GM12892 (cell line): Measurements from ENCODE around the gene APBB2.
"Not testable (repeated sequence)": the region's sequence is repeated elsewhere in the genome, so short reads cannot be mapped to it uniquely, and the experiment has no call there.

Experiments used
- DNase-seq: peaks from one replicate; pipeline ENCODE4 v3.0.0; 2011; ENCODE audit not compliant: insufficient read length
- FAIRE-seq: peaks from 2 replicates; lab custom pipeline; 2011; peaks lifted over from hg19 to GRCh38; lab: Jason Lieb, UNC
- POLR2A ChIP-seq: IDR thresholded peaks from 2 replicates; pipeline ENCODE4 v1.6.1; 2011; ENCODE audit warnings: low read depth, low read length, control low read depth
- POLR2AphosphoS5 ChIP-seq: IDR thresholded peaks from 2 replicates; pipeline ENCODE4 v1.6.1; 2011; ENCODE audit warnings: low read depth, low read length, control low read depth
- TAF1 ChIP-seq: IDR thresholded peaks from 2 replicates; pipeline ENCODE4 v1.6.1; 2011; ENCODE audit warnings: low read depth, mild to moderate bottlenecking, control low read depth, low read length, borderline replicate concordance

Gene APBB2

DNA sequence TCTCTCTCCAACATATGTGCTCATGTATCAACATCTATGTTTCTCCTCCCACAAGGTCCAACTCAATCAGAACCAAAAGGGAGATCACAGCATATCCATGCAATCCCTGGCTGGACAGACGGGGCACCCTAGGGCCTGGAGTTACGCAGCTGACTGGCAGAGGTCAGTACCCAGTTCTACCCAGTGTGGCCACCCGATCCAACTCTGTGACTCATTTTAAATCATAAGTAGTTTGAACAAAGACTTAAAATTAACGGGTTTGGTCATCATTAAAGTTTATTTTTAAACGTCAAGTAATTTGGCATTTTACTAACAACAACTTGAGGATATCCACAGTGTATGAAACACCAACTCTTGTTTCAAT is 59.5 kb downstream of the APBB2 start:
- no peak for TF ChIP-seq TAF1
- TF ChIP-seq POLR2A = no peak
- TF ChIP-seq POLR2AphosphoS5 = no peak
- DNase-seq (no peak), FAIRE-seq (no peak)

DNA sequence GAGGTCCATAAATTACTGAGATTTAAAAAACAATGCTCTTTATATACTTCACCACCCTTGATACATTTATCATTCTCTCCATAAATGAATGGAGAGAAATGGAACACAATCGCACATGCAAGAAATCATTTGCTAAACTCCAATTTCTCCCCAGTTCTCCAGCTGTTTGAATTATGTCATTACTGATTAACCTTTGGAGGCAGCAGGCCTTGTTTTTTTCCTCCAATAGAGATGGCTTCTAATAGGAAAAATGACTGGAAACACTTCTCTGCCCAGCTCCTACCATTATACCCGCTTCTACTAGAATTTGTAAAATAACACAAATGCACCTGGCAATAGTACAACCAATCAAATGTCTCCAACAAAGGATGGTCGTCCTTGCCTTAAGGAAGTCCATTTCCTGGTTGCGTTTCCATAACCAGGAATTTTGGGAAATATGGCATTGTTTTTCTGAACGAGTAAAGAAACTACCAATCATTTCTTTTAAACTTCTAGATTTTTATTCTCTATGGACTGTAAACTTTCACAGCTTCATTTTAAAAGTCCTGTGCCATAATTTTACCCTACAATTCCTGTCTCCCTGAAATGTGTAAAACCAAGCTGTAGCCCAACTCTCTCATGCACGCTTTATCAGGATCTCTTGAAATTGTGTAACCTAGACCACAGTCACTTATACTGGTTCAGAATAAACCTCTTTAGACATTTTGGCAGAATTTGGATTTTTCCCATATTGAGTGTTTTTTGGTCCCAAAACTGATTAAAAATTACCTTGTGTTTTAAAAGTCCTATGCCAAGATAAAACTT is 60.1 kb downstream of the APBB2 start:
- DNase-seq = no peak
- TF ChIP-seq TAF1 (no peak), POLR2AphosphoS5 (no peak), POLR2A (no peak)
- FAIRE-seq = no peak

DNA sequence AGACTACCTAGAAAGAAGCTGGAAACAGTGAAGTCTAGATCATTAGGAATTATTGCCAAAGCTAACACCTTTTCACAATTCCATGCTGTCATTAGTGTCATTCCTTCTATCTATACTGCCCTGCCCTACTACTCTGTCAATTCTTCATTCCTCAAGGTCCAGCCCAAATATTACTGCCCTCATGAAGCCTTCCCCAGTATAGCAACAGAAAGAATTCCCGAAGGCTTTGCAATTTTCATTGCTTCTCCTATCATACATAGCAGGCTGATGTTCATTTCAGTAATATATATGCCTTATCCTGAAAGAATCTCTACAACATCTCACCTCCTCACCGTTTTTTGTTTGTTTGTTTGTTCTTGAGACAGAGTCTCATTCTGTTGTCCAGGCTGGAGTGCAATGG is 63.9 kb downstream of the APBB2 start:
- TF ChIP-seq POLR2A = no peak
- TF ChIP-seq POLR2AphosphoS5 = no peak
- TF ChIP-seq TAF1 = no peak
- DNase-seq = no peak
- no peak for FAIRE-seq

DNA sequence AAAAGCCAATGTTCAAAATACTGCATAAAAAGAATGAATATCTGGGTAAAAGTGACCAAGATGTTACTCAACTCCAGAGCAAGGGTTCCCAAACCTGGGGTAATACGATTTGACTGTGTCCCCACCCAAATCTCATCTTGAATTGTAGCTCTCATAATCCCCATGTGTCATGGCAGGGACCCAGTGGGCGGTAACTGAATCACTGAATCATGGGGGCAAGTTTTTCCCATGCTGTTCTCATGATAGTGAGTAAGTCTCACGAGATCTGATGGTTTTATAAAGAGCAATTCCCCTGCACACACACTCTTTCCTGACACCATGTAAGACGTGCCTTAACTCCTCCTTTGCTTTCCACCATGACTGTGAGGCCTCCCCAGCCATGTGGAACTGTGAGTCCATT is 64.8 kb downstream of the APBB2 start:
- not testable (repeated sequence) for DNase-seq, FAIRE-seq

DNA sequence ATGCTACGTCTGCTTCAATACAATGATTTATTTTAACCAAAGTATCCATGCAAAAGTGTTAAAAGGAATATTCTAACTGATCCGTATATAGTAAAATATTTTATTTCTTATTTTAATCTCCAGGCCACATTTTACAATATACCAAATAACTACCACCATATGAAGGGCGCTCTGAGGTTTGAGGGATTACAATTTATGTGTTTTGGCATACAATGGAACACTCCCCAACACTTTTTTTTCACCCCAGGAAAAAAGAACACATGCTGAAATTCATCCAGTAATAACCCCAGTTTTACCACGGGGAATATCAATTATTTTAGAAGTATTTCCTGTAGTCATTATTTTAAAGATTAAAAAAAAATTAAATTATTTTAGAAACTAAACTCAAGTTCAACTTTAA is 65.4 kb downstream of the APBB2 start:
- no peak for FAIRE-seq
- DNase-seq = no peak
- TF ChIP-seq TAF1 = no peak
- TF ChIP-seq POLR2AphosphoS5 = no peak
- TF ChIP-seq POLR2A = no peak

DNA sequence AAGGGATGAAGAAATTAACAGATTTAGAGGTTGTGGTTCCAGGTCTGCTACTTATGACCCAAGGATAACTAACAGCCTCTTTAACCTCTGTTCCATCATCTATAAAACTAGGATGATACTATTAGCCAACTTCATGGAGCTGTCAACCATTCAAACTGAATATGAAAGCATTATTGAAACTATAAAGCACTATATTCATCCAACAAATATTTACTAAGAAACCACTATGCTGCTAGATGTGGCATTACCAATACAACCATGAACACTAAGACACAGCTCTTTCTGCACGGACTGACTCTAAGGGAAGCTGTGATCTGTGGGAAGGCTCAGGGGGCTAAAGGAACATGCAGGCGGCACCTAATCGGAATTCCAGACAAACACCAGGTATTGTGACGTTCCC is 66.0 kb downstream of the APBB2 start:
- TF ChIP-seq POLR2A (no peak), TAF1 (no peak), POLR2AphosphoS5 (no peak)
- DNase-seq (no peak), FAIRE-seq (no peak)

DNA sequence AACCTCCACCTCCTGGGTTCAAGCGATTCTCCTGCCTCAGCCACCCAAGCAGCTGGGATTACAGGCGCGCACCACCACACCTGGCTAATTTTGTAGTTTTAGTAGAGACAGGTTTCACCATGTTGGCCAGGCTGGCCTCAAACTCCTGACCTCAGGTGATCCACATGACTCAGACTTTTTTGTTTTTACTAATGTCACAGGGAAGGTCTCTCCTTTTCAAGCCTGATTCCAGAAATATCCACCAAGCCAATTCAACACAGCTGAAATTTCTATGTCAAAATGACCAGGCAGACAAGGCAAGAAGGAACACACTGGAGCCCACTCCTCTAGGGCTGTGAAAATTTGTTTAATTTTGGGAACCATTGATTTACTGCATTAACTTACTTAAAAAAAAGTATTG is 66.8 kb downstream of the APBB2 start:
- FAIRE-seq = not testable (repeated sequence)

DNA sequence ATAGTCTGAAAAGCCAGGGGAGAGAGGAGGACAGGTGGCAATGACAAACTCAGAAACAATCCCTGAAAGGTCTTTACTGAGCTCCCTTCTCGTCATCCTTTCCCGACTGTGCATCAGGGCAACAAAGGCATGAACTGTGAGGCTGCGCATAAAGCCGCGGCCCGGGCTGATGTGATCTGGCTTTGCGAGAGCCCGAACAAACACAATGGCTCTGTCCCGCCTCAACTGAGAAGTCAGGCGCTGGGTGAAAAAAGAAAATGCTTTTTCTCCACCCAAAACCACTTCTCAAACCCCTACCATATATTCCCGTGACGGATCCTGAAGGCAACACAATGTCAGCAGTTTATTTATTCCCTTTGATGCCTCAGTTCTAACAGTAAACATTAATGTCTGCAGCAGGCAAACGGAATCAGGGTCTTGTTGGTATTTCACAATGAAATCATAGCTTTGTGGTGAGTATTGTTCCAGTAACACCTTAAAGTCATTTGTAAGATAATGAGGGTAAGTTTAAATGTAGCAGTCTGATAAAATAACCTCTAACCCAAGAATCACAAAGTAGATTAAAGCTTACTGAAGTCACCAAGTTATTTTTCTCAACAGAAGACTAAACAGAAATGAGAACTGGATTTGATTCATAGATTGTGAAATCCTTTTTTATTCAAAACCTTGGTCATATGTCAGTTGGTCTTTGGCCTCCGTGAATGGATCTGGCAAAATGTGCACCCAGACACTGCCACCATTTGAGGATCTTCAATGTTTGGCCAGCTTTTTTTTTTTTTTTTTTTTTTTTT is 67.4 kb downstream of the APBB2 start:
- FAIRE-seq (no peak), DNase-seq (no peak)
- no peak for TF ChIP-seq TAF1

More for the DNA sequence above, 66.8 kb downstream of the APBB2 start:
- DNase-seq = not testable (repeated sequence)

DNA sequence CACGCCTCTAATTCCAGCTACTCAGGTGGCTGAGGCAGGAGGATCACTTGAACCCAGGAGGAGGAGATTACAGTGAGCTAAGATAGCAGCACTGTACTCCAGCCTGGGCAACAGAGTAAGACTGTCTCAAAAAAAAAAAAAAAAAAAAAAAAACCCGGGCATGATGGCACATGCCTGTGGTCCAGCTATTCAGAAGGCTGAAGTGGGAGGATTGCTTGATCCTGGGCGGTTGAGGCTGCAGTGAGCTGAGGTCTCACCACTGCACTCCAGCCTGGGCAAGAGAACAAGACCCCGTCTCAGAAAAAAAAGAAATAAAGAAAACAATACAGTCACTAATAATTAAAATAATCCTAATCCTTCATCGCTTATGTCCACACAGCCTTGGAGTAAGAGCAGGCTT is 68.1 kb downstream of the APBB2 start:
- DNase-seq (no peak), FAIRE-seq (no peak)
- TF ChIP-seq POLR2AphosphoS5 (no peak), TAF1 (no peak), POLR2A (no peak)

DNA sequence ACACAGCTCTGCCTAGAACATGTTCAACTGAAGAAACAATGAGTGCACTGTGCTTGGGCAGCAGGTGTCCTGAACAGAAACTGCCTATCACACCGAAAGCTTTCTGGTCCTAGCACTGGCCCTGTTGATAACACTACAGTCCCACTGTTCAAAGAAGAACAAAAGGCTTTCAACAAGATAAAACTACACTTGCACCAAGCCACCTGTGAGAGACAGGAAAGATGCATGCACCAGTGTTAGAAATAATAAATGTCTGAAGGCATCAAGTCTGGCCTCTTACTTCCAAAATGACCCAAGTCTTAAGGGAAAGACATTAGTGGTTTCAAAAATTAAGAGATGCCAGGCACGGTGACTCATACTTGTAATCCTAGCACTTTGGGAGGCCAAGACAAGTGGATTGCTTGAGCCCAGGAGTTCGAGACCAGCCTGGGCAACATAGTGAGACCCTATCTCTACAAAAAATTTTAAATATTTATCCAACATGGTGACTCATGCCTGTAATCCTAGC is 68.7 kb downstream of the APBB2 start:
- DNase-seq (no peak), FAIRE-seq (no peak)
- TF ChIP-seq POLR2AphosphoS5 (no peak), POLR2A (no peak), TAF1 (no peak)

DNA sequence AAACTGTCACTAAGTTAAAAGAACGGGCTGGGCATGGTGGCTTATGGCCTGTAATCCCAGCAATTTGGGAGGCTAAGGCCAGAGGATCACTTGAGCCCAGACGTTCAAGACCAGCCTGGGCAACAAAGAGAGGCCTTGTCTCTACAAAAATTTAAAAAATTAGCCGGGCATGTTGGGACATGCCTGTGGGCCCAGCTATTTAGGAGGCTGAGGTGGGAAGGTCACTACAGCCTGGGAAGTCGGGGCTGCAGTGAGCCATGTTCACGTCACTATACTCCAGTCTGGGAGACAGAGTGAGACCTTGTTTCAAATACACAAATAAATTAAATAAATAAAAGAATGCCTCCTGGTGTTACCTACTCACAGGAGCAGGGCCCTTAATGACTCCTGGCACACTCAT is 69.5 kb downstream of the APBB2 start:
- no peak for FAIRE-seq
- TF ChIP-seq POLR2AphosphoS5 (no peak), TAF1 (no peak), POLR2A (no peak)
- no peak for DNase-seq

DNA sequence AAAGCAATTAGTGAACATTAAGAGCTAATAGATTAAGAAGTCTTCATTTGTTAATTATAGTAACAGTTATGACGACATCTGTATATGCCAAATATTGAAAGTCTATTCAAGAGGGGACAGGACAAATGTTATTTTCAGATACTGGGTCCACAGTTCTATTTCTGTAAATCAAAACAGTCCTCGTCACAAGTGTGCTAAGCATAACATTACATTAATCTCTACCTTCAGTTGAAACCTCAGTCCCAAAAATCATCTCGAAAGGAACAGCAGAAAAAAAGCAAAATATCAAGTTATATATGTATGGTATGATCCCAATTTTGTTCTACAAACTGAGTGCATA is 70.3 kb downstream of the APBB2 start:
- DNase-seq = no peak
- TF ChIP-seq TAF1 = no peak
- no peak for TF ChIP-seq POLR2A
- no peak for TF ChIP-seq POLR2AphosphoS5
- FAIRE-seq = no peak

DNA sequence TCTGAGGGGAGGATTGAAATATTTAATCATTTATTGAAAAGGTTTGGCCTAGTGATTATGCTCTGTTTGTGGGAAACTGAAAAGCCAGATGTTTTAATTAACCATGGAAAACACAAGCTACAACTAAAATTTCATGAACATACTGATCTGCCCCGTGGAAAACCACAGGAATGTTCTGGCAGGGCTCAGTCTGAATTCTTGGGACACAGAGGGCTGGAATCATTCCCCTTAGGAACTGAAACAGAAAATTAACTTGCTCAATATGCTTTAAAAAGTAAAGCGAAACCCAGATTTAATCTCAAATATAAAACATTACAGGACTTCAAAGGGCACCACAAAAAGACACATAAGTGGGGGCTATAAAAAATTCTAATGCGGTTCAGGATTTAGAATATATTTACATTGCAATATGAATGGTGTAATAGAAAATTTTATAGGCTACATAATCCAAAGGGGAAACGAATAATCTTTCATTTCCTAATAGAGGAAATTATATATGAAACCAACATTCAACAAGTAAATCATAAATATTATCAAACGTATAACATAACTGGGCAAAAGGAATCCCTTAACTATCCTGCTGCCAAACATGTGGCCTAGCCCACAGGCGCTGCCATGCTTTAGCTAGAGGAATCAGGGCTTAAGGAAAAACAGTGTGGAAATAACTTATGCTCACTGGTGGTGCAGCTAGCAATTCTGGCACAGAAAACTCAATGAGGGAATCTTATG is 70.9 kb downstream of the APBB2 start:
- TF ChIP-seq POLR2A (no peak), POLR2AphosphoS5 (no peak), TAF1 (no peak)
- FAIRE-seq (no peak), DNase-seq (no peak)
